ENCODE results near the gene IFT122.
"Not testable (repeated sequence)": the region's sequence is repeated elsewhere in the genome, so short reads cannot be mapped to it uniquely, and the experiment has no call there.

IFT122 gene

GRCh38 chr3:129514563-129514962, 74.5 kb downstream of the IFT122 start:
- ChIA-PET POLR2A (no interaction called here), CTCF (no interaction called here)
- TF ChIP-seq NFRKB (IDR thresholded peaks at IDR 0.05): no peak
- TF ChIP-seq BHLHE40 (IDR thresholded peaks at IDR 0.05; ENCODE audit: borderline replicate concordance): no peak
- TF ChIP-seq ELF4 (IDR thresholded peaks at IDR 0.05): no peak
- no peak for TF ChIP-seq L3MBTL2 (conservative IDR thresholded peaks at IDR 0.05)
- no peak for TF ChIP-seq HDGF (IDR thresholded peaks at IDR 0.05; ENCODE audit: borderline replicate concordance)
- TF ChIP-seq FOXM1 (IDR thresholded peaks at IDR 0.05; ENCODE audit: borderline replicate concordance): no peak
- no peak for TF ChIP-seq FOXK2 (IDR thresholded peaks at IDR 0.05)
- TF ChIP-seq SP1 (IDR thresholded peaks at IDR 0.05): no peak
- TF ChIP-seq FOXA1 (IDR thresholded peaks at IDR 0.05): no peak
- no peak for TF ChIP-seq TARDBP (IDR thresholded peaks at IDR 0.05)
- TF ChIP-seq ZNF384 (IDR thresholded peaks at IDR 0.05): no peak
- no peak for TF ChIP-seq LEF1 (IDR thresholded peaks at IDR 0.05; ENCODE audit: borderline replicate concordance)
- DNase-seq (ENCODE audit: extremely low spot score): no peak

DNA sequence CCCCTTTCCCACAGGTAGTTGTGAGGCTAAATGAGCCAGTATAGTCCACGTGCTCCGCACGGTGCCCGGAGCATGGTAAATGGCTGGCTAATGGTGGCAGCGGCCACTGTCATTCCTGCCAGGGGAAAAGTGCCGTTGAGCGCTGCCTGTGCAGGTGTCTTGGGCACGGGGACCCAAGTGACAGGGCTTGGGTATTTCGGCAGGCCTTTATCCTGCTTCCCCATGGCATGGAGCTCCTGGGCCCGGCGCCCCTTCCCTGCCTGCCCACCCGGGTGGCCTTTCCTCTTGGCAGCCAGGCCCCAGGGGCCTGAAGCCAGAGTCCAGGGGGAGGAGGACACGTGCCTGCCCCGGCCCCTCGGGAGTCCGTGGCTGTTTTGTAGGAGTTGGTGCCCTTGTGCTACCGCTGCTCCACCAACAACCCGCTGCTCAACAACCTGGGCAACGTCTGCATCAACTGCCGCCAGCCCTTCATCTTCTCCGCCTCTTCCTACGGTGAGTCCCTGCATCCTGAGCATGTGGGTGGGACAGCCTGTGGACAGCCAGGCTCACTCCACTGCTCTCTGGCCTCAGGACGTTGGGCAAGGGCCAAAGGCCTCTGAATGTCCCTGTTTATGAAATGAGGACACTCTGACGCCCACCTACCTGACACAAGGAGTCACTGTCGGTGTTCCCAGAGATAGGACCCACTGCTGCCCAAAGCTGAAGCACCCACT, 75.2 kb downstream of the IFT122 start:
- CTCF ChIA-PET; POLR2A ChIA-PET; DNase-seq (ENCODE audit: extremely low spot score): not testable (repeated sequence)

GRCh38 chr3:129515821-129516432, 75.9 kb downstream of the IFT122 start:
- CTCF ChIA-PET; DNase-seq (ENCODE audit: extremely low spot score); POLR2A ChIA-PET: not testable (repeated sequence)

- ChIA-PET POLR2A (no interaction called here), CTCF (interaction anchor here (0.6 kb wide), 1 partner anchor 72 kb away, joined by 4 read pairs; no protein-coding TSS in a partner anchor)
- no peak for DNase-seq (ENCODE audit: extremely low spot score)
- TF ChIP-seq FOXM1 (IDR thresholded peaks at IDR 0.05; ENCODE audit: borderline replicate concordance): no peak
- TF ChIP-seq L3MBTL2 (conservative IDR thresholded peaks at IDR 0.05): no peak
- TF ChIP-seq ARNT (IDR thresholded peaks at IDR 0.05): no peak
- TF ChIP-seq SUZ12 (IDR thresholded peaks at IDR 0.05): no peak
- TF ChIP-seq PKNOX1 (IDR thresholded peaks at IDR 0.05): no peak
- TF ChIP-seq LEF1 (IDR thresholded peaks at IDR 0.05; ENCODE audit: borderline replicate concordance): no peak
- TF ChIP-seq NFRKB (IDR thresholded peaks at IDR 0.05): no peak
- TF ChIP-seq FOXA1 (IDR thresholded peaks at IDR 0.05): no peak
- TF ChIP-seq TARDBP (IDR thresholded peaks at IDR 0.05): no peak
- no peak for TF ChIP-seq CTBP1 (IDR thresholded peaks at IDR 0.05; ENCODE audit: borderline replicate concordance)
- no peak for TF ChIP-seq ZNF384 (IDR thresholded peaks at IDR 0.05)
- no peak for TF ChIP-seq HDGF (IDR thresholded peaks at IDR 0.05; ENCODE audit: borderline replicate concordance)
- no peak for TF ChIP-seq BHLHE40 (IDR thresholded peaks at IDR 0.05; ENCODE audit: borderline replicate concordance)
- TF ChIP-seq SP1 (IDR thresholded peaks at IDR 0.05): no peak
- TF ChIP-seq ELF4 (IDR thresholded peaks at IDR 0.05): no peak
- TF ChIP-seq FOXK2 (IDR thresholded peaks at IDR 0.05): no peak
Observed at GRCh38 chr3:129517516-129517915, 77.5 kb downstream of the IFT122 start.

- POLR2A ChIA-PET: interaction anchor here (0.8 kb wide), 1 partner anchor 9 kb away, joined by 3 read pairs; no protein-coding TSS in a partner anchor
- TF ChIP-seq SP1 (IDR thresholded peaks at IDR 0.05) (no peak), FOXK2 (IDR thresholded peaks at IDR 0.05) (no peak), NFRKB (IDR thresholded peaks at IDR 0.05) (no peak), TARDBP (IDR thresholded peaks at IDR 0.05) (no peak), BHLHE40 (IDR thresholded peaks at IDR 0.05; ENCODE audit: borderline replicate concordance) (no peak), ELF4 (IDR thresholded peaks at IDR 0.05) (no peak), ZNF384 (IDR thresholded peaks at IDR 0.05) (no peak), FOXM1 (IDR thresholded peaks at IDR 0.05; ENCODE audit: borderline replicate concordance) (no peak), ARNT (IDR thresholded peaks at IDR 0.05) (no peak)
- CTCF ChIA-PET: no interaction called here
- no peak for DNase-seq (ENCODE audit: extremely low spot score)
Observed at GRCh38 chr3:129518038-129518561, 78.1 kb downstream of the IFT122 start.

- no peak for DNase-seq (ENCODE audit: extremely low spot score)
- TF ChIP-seq ARNT (IDR thresholded peaks at IDR 0.05): no peak
- no peak for TF ChIP-seq HDGF (IDR thresholded peaks at IDR 0.05; ENCODE audit: borderline replicate concordance)
- CTCF ChIA-PET: no interaction called here
- POLR2A ChIA-PET: interaction anchor here (0.8 kb wide), 1 partner anchor 10 kb away, joined by 3 read pairs; no protein-coding TSS in a partner anchor
Observed at GRCh38 chr3:129518581-129518980, 78.6 kb downstream of the IFT122 start.

GRCh38 chr3:129519449-129519848, 79.4 kb downstream of the IFT122 start:
- CTCF ChIA-PET: no interaction called here
- DNase-seq (ENCODE audit: extremely low spot score): no peak
- TF ChIP-seq L3MBTL2 (conservative IDR thresholded peaks at IDR 0.05) (no peak), NFRKB (IDR thresholded peaks at IDR 0.05) (no peak), SP1 (IDR thresholded peaks at IDR 0.05) (no peak), FOXM1 (IDR thresholded peaks at IDR 0.05; ENCODE audit: borderline replicate concordance) (no peak), ELF4 (IDR thresholded peaks at IDR 0.05) (no peak), ARNT (IDR thresholded peaks at IDR 0.05) (no peak), FOXK2 (IDR thresholded peaks at IDR 0.05) (no peak), LEF1 (IDR thresholded peaks at IDR 0.05; ENCODE audit: borderline replicate concordance) (no peak), BHLHE40 (IDR thresholded peaks at IDR 0.05; ENCODE audit: borderline replicate concordance) (no peak), ZNF384 (IDR thresholded peaks at IDR 0.05) (no peak)
- POLR2A ChIA-PET: no interaction called here

All from HEK293T (cell line).